GM23248 (cell line): ENCODE measurements around the gene AGAP2. TPM values are rescaled to one million over a fixed set of nuclear protein-coding genes. Genes with fewer than 3 reads are reported as not detected.
"Not testable (repeated sequence)": the region's sequence is repeated elsewhere in the genome, so short reads cannot be mapped to it uniquely, and the experiment has no call there.

Experiments used
- DNase-seq: peaks from one replicate; pipeline ENCODE4 v3.0.0-alpha.2; 2015
- H2AFZ ChIP-seq: fragments of 200-600 bp; sonication (generic); 2 replicates; pipeline ENCODE4 v1.6.1; 2016; ENCODE audit warnings: antibody characterized with exemption
- H3F3A ChIP-seq: fragments of 200-600 bp; sonication (generic); 2 replicates; pipeline ENCODE4 v1.6.1; 2016; ENCODE audit warnings: mild to moderate bottlenecking, antibody characterized with exemption, mixed run types; ENCODE audit not compliant: insufficient read depth
- H3K27ac ChIP-seq: fragments of 200-600 bp; sonication (generic); 2 replicates; pipeline ENCODE4 v1.5.1; 2016; ENCODE audit warnings: mild to moderate bottlenecking
- H3K27me3 ChIP-seq: fragments of 200-600 bp; sonication (generic); replicated peaks from 2 replicates; pipeline ENCODE4 v1.6.1; 2016; ENCODE audit warnings: mild to moderate bottlenecking; ENCODE audit not compliant: insufficient read depth
- H3K36me3 ChIP-seq: fragments of 200-600 bp; sonication (generic); 2 replicates; pipeline ENCODE4 v1.6.1; 2016; ENCODE audit warnings: low read depth, mild to moderate bottlenecking
- H3K4me1 ChIP-seq: fragments of 200-600 bp; sonication (generic); 2 replicates; pipeline ENCODE4 v1.6.1; 2016; ENCODE audit warnings: mild to moderate bottlenecking; ENCODE audit not compliant: insufficient read depth
- H3K4me2 ChIP-seq: fragments of 200-600 bp; sonication (generic); one replicate; pipeline ENCODE4 v1.6.1; 2016; ENCODE audit warnings: mild to moderate bottlenecking; ENCODE audit not compliant: unreplicated experiment
- H3K4me3 ChIP-seq: fragments of 200-600 bp; sonication (generic); 2 replicates; pipeline ENCODE4 v1.5.1; 2016; ENCODE audit warnings: mild to moderate bottlenecking
- H3K79me2 ChIP-seq: fragments of 200-600 bp; sonication (generic); 2 replicates; pipeline ENCODE4 v1.6.1; 2016; ENCODE audit warnings: mild to moderate bottlenecking; ENCODE audit not compliant: insufficient read depth
- H3K9ac ChIP-seq: fragments of 200-600 bp; sonication (generic); 2 replicates; pipeline ENCODE4 v1.6.1; 2016; ENCODE audit warnings: mild to moderate bottlenecking
- H3K9me2 ChIP-seq: fragments of 200-600 bp; sonication (generic); 2 replicates; pipeline ENCODE4 v1.6.1; 2016; ENCODE audit warnings: mixed run types, mild to moderate bottlenecking, moderate library complexity; ENCODE audit not compliant: insufficient read depth
- H3K9me3 ChIP-seq: fragments of 200-600 bp; sonication (generic); one replicate; pipeline ENCODE4 v1.6.1; 2017; ENCODE audit warnings: low read depth
- H4K20me1 ChIP-seq: fragments of 200-600 bp; sonication (generic); 2 replicates; pipeline ENCODE4 v1.6.0; 2016; ENCODE audit not compliant: insufficient read depth
- EZH2 ChIP-seq: fragments of 200-600 bp; sonication (generic); IDR thresholded peaks from 2 replicates; pipeline ENCODE4 v1.6.1; 2018; ENCODE audit warnings: antibody characterized with exemption, mild to moderate bottlenecking; ENCODE audit not compliant: insufficient read depth, poor library complexity, severe bottlenecking
- EZH2phosphoT487 ChIP-seq: fragments of 200-600 bp; sonication (generic); IDR thresholded peaks from 2 replicates; pipeline ENCODE4 v1.6.1; 2018; ENCODE audit warnings: antibody characterized with exemption, moderate library complexity, mild to moderate bottlenecking, low read depth; ENCODE audit not compliant: insufficient read depth
- WGBS, 2 experiments: methylation state at CpG; one replicate each; pipeline ENCODE4 v1.1.6; 2015 to 2017; ENCODE audit warnings: low lambda C conversion rate in 2 of 2, low coverage in 1 of 2; ENCODE audit errors: missing lambda C conversion rate in 2 of 2; 5-methylcytosine and 5-hydroxymethylcytosine counted together
- in situ Hi-C: fragments of 300-500 bp; cut with MboI; formaldehyde crosslinking; loops from 2 replicates; pipeline ENCODE4 v1.15.0; 2020
- polyA plus RNA-seq: library from polyadenylated mRNA; unstranded; fragments of >200 nt; fragmentation: Nextera tagmentation; extraction: Ambion mirVana; gene quantifications from 2 replicates; pipeline ENCODE4 v1.2.1, GENCODE V29; 2016
- total RNA-seq: library from RNA; depleted of rRNA; stranded (reverse); fragments of >200 nt; shearing (Covaris generic); gene quantifications from 2 replicates; pipeline ENCODE4 v1.2.3, GENCODE V29; 2014

The AGAP2 gene
- total and polyA plus RNA-seq, 2 experiments from 2014 or later, result not detected

DNA sequence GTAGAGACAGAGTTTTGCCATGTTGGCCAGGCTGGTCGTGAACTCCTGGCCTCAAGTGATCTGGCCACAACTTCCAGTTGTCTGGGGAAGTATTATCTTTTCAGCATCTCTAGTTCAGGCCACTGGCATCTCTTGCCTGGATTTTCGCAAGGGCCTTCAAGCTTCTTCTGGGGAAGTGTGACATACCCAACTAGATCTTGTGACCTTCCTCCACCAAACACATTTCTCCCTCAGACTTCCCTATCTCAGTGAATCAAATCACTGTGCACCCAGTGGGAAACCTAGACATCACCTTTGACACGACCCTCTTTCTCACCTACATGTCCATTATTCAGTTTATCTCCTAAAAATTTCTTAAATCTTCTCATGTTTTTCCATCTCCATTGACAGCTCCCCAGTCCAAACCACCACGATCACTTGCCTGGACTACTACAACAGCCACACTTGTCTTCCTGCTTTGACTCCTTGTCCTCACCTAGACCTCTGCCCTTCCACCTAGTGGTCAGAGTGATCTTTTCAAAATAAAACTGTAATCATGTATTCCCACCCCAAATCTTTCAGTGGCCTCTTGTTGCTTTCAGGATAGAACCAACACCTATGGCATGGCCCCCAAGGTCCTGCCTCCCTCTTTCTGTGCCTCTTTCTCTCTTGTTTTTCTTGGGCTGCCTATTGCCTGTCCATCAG lies 37.2 kb upstream of the AGAP2 start:
- TF ChIP-seq EZH2phosphoT487 (no peak), EZH2 (no peak)
- WGBS, 2 experiments, result 72 to 76% methylated on average over 4 of the region's 4 CpGs
- Histone ChIP-seq H3K79me2 (peaks cover 25% of the 10 kb centered on the region), H3K9me3 (no peaks in the 10 kb centered on the region), H3K4me1 (peaks cover 3% of the 10 kb centered on the region), H3K4me3 (no peak overlapping the region), H3K27me3 (no peaks in the 10 kb centered on the region), H3K9me2 (no peaks in the 10 kb centered on the region), H2AFZ (no peak overlapping the region), H4K20me1 (no peaks in the 10 kb centered on the region), H3K9ac (no peak overlapping the region), H3K27ac (no peak overlapping the region), H3K4me2 (no peak overlapping the region), H3K36me3 (no peaks in the 10 kb centered on the region), H3F3A (peaks cover under 1% of the 10 kb centered on the region; the same call in 1 of the 2 replicates)
- in situ Hi-C loops, result no loop called here
- DNase-seq, result no peak

DNA sequence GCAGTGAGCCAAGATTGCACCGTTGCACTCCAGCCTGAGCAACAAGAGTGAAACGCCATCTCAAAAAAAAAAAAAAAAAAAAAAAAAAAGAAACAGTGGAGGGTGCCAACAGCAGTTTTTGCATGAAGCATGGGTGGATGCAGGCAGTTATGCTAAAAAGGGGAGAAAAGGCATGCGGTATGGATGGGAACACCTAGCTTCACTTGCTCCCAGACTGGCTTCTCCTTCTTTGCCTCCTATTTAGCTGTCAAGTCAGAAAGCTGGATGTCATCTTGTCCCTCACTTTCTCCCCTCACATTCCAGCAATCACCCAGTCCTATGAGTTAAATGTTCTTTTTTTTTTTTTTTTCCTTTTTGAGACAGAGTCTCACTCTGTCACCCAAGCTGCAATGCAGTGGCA lies 36.5 kb upstream of the AGAP2 start:
- in situ Hi-C loops, result no loop called here
- Histone ChIP-seq H3K36me3 (no peaks in the 10 kb centered on the region), H3K9me2 (no peaks in the 10 kb centered on the region), H3K9ac (no peak overlapping the region), H3K4me2 (no peak overlapping the region), H3F3A (no peaks in the 10 kb centered on the region; the same call in 1 of the 2 replicates), H3K79me2 (peaks cover 31% of the 10 kb centered on the region), H3K4me3 (no peak overlapping the region), H4K20me1 (no peaks in the 10 kb centered on the region), H3K27me3 (no peaks in the 10 kb centered on the region), H3K27ac (no peak overlapping the region), H2AFZ (no peak overlapping the region), H3K4me1 (peaks cover 3% of the 10 kb centered on the region), H3K9me3 (no peaks in the 10 kb centered on the region)
- DNase-seq, result no peak
- 61 to 73% methylated on average over 2 to 3 of the region's 3 CpGs for WGBS, 2 experiments
- TF ChIP-seq EZH2phosphoT487, result no peak

DNA sequence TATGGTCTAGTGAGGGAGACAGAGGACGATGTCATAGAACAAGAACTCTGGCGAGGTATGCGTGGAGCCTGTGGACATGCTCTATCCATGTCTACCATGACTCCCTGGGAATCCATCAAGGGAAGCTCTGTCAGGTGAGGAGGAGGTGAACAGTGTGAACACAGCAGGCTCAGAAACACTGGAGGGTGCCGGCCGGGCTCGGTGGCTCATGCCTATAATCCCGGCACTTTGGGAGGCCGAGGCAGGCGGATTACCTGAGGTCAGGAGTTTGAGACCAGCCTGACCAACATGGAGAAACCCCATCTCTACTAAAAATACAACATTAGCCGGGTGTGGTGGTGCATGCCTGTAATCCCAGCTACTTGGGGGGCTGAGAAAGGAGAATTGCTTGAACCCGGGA lies 36.1 kb upstream of the AGAP2 start:
- H3K9me3 ChIP-seq, H3K27ac ChIP-seq, H3K4me2 ChIP-seq, H4K20me1 ChIP-seq, H3K36me3 ChIP-seq, DNase-seq, H3K4me1 ChIP-seq, H3F3A ChIP-seq, H3K9me2 ChIP-seq, H3K9ac ChIP-seq, H3K4me3 ChIP-seq, H2AFZ ChIP-seq, in situ Hi-C loops, H3K27me3 ChIP-seq: not testable (repeated sequence)
- H3K79me2 ChIP-seq, result peaks cover 31% of the 10 kb centered on the region
- WGBS, 2 experiments, result 78 to 79% methylated on average over 11 of the region's 11 CpGs

DNA sequence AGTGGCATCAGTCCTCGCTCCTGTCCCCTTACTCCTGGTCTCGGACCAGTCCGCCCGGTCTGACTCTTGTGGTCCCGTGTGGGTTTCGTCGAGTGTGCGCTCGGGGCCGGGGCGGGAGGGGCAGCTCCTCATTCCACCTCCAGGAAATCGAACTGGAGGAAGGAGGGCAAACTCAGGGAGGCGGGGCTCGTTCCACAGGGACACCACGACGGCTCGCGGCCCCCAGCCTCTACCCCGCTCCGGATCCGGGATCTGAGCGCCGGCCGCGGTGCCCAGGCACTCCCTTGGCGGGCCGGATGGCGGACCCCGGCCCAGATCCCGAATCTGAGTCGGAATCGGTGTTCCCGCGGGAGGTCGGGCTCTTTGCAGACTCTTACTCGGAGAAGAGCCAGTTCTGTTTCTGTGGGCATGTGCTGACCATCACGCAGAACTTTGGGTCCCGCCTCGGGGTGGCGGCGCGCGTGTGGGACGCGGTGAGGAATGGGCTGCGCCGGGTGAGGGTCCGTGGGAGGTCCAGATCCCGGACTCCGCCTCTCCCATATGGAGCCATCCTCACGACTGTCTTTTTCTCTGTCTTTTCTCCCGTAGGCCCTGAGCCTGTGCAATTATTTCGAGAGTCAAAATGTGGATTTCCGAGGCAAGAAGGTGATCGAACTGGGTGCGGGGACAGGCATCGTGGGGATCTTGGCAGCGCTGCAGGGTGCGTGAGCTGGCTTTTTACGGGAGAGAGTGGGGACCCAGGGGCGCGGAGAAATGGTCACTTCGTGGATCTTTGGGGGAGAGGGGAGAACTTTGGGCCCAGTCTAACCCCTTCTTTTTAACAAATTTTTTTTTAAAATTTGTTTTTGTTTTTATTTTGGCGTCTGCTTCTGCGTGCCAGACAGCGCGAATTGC lies 34.1 kb upstream of the AGAP2 start, which contains the start of gene EEF1AKMT3:
Gene EEF1AKMT3 (plus strand): TSS at position 186 of the 894 bp plus-strand sequence. CDS start 111 bp downstream, at position 297.
- Histone ChIP-seq H3K4me3 (peak within 1 kb of the TSS; percentile 99), H3K36me3 (no peaks in the 10 kb centered on the region), H3K9me3 (no peaks in the 10 kb centered on the region), H4K20me1 (no peaks in the 10 kb centered on the region), H3K4me2 (peak within 1 kb of the TSS; percentile 99), H3F3A (no peaks in the 10 kb centered on the region), H3K27ac (peak within 1 kb of the TSS; percentile 99), H2AFZ (peak within 1 kb of the TSS; percentile 98), H3K27me3 (no peaks in the 10 kb centered on the region), H3K9ac (peak within 1 kb of the TSS; percentile 98), H3K79me2 (peaks cover 31% of the 10 kb centered on the region), H3K9me2 (no peaks in the 10 kb centered on the region), H3K4me1 (peaks cover 3% of the 10 kb centered on the region)
- DNase-seq, result peak; percentile 79
- WGBS, 2 experiments, result 1% methylated on average over 56 to 64 of the region's 67 CpGs
- TF ChIP-seq EZH2 (no peak), EZH2phosphoT487 (no peak)
- in situ Hi-C loops, result no loop called here
